GM03348 (cell line): ENCODE data around the gene ATAD3B.

Experiments
- DNase-seq: peaks from one replicate; pipeline ENCODE4 v3.0.0; 2012; ENCODE audit warnings: low spot score

The ATAD3B gene

DNA sequence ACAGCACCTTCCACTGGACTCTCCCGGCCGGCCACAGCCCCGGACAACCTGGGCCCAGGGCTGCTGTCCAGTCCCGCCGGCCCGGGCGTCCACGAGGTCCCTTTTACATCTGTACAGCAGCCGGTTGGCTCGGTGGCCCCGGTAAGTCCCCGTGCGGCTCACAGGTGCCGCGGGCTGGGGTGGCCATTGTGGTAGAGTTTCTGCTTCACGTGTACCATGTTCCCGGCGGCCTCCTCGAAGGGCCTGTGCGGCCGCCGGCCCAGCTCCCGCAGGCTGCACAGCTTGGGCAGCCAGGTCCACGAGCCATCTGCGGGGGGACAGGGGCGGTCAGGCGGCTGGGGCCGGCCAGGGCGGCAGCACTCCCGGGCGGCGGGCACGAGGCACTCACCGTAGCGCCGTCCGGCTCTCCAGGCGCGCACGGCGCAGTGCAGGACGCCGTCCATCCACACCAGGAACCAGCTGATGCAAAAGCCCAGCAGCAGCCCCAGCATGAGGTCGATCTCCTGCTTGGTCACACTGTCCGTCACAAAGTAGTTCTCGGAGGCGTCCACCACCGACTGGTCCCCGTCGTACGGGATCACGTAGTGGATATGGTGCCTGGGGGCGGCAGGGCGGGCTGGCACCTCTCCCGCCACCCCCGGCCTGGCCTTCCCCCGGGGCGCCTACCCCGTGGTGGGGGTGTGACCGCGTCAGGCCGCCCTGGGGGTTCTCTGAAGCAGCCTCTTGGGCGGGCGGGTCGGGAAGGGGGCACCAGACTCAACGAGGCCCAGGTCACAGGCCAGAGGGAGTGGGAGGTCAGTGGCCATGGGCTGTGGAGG is 63.8 kb downstream of the ATAD3B start:
- no peak for DNase-seq

DNA sequence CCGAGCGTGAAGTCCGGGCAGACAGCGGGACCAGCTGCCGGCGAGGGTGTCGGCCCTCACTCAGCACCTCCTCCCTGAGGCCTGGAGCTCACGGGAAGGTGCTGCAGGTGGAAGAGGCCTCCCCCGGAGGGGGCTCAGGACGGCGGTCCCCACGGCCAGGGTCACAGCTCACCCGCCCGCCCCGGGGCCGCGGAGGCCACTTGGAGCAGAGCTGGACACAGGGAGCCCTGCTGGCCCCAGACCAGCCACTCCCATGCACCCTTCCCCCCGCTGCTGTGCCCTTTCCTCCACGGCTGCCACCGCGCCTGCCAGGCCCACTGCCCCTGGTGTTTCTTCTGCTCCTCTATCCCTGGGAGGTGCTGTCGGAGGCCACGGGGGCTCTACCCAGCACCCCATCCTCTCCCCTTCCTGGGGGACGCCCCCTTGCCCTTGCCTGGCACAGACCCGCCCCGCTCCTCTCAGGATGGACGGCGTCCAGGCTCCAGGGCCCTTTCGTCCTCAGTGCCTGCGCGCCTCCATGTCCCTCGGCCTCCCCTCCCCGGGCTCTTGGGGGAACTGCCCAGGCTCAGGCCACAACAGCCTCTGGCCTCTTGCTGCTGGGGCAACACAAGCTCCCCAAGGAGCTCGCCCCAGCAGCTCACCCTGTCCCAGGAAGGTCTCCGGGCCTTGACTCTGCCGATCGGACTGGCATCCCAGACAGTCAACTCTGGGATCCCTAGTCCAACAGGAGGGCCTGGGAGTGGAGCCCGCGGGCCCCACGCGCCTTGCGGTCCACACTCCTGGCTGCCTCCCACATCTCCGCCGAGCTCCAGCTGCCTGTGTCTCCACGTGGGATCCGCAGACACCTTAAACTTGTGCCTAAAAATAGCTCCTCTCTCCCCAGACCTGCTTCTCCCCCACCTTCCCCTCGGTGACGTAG is 64.7 kb downstream of the ATAD3B start:
- no peak for DNase-seq

DNA sequence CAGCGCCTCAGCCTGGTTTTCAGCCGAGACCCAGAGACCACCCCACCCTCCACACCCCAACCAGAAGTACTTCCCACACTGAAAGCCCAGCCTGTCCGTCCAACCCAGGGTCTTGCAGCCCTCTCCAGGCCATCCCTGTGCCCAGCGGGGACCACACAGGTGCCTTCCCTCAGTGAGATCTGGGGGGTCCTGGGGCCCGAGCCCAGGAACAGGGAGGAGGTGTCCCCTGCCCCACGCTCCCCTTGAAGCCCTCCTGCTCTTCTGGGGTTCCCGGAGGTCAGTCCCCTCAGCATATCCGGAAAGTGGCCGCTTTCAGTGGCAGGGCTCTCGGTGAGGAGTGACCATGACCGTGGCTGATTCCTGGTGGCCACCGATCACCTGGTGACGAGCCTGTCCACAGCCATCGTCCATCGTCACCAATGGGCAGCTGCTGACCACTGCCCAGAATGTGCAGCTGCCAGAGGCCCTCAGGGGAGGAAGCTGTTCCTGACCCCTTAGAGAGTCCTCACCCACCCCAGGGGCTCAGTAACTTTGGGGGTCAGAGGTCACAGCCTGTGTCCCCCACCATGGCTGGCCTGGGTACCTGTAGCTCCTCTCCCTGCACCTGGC is 65.5 kb downstream of the ATAD3B start:
- DNase-seq, result no peak

DNA sequence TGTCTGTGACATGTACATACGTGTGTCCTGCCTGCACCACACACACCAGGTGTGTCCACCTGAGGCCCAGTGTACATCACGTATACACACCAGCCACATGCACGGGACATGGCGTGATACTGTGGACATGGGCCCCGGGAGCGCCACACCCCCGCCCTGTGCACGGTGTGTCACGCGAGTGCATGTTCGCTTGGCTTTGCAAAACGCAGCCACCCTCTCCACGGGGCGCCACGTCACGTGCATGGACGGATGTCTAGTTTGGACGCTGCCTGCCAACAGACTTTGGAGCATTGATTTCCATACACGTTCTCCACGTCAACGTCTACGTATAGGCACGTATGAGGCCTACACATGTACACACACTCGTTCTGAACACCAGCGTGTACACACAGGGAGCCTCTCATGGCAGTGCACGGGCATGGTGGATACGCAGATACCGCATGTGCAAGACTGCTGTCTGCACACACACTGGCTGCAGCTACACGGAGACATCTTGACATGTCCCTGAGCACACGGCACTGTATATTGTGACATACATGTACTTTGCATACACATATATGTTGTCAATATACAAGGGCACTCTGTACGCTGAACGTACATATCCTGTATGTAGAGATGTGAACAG is 66.2 kb downstream of the ATAD3B start:
- DNase-seq, result no peak

DNA sequence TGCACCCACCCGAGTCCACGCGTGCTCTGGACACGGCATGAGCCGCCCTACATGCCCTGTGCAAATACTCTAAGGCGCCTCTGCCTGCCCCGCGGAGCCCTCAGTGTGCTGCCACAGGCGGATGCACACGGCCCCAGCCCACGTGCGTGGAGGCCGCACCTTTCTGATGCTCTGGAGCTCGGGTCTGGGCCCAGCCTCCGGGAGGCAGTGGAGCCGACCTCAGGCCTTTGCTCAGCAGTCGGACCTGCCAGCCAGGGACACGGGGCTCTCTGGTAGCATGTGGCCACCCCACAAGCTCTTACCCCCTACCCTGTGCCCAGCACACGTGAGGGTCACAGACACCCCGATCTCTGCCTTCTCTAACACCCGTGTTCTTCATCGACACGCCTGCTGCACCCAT is 66.8 kb downstream of the ATAD3B start:
- no peak for DNase-seq

DNA sequence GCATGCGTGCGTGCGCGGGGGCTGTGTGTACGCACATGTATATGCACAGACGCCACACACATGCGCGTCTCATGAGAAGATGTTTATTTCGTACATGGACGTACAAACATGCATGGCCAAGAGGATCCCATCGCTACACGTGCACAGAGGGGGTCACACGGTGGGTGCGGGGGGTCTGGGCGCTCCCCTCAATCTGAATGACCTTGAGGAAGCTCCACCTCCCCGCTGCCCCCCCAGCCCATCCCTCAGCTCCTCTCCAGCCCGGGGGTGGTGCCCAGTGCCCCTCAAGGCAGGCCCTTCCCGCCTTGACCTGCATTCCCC is 67.4 kb downstream of the ATAD3B start:
- no peak for DNase-seq

DNA sequence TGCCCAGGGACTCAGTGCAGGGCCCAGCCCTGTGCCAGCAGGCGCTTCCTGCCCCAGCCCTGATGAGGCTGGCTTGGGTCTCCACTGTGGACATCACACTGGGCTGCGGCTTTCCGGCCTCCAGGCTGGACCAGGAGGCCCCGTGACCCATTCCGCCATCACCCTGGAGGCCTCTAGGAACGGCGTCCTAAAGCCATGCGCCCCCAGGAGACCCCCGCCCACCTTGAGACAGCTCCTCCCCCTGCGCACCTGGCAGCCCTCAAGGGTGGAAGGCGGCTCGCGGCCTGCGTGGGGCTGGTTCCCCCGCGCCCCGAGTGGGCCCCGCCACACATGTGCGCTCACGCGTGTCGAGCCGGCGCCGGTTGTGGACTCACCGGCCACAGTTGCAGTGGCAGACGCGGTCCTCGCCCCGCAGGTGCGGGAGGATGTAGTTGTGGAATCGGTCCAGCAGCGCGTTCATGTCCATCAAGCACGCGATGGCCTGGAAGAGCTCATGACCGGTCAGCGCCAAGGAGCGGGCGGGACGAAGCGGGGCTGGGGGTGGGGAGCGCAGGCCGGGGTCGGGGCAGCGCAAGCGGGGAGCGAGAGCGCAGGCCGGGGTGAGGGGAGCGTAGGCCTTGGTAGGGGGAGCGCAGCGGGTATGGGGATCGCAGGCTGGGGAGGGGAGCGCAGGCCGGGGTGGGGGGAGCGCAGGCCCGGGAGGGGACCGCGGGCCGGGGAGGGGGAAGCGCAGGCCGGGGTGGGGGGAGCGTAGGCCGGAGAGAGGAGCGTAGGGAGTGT is 67.9 kb downstream of the ATAD3B start:
- peak; percentile 72 for DNase-seq

DNA sequence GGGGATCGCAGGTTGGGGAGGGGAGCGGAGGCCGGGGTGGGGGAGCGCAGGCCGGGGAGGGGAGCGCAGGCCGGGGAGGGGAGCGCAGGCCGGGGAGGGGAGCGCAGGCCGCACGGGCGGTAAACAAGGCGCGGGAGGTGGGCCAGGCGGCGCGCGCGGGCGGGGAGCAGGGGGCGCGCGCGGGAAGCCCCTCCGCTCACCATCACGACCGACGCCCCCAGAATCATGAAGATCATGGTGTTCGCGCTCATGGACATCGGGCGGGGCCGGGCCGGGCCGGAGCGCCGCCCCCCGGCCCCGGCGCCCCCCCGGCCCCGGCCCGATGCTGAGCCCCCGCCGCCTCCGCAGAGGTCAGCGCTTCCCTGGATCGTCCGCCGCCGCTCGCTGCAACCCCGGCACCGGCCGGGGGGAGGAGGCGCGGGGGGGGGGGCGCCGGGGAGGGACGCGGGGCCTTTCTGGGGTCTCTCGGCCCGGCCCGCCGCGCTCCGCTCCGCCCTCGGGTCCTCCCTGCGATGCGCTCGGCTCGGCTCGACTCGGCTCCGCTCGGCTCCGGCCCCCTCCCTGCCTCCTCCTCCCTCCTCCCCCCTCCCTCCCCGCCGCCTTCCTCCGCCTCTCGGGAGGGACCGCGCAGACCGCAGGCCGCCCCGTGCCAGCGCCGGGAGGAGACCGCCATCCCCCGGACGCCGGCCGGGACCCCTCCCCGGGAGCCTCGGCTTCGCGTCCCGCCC is 68.7 kb downstream of the ATAD3B start, which contains the start of gene TMEM240:
Gene TMEM240 (minus strand): TSS at position 535 of the 728 bp plus-strand sequence. CDS start 278 bp downstream, at position 257.
- DNase-seq, result peak; percentile 96

DNA sequence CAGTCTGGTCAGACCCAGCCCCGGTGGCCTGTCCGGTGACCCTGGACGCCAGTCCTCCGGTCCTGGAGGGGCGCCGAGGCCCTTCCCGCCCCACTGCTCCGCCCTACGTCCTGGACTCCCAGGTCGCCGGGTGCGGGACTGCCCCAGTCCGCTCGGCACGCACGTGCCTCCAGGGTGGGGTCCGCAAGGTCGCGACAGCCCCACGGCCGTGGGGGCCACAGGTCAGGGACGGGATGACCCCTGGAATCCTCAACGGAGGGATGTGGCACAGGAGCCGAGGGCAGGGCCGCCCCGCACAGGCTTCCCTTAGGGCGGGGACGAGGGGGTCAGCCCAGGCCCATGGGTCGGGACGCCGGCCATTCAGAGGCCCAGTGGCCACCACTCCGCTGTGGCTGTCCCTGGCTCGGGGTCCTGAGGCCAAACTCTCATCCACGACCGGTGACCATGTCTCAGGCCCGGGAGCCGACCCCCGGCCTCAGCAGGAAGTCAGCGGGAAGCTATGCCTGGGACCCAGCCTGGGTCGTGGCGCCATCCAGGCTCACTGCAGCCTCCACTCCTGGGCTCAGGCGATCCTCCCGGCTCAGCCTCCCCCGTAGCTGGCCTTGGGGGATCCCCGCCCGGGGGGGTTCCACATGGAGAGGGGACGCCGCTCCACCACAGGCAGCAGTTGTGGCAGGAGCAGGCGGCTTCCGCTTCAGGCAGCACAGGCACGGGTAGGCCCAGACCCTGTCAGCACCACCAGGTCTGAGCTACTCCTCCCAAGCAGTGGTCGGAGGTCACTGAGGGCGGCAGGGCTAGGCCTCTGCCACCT is 69.5 kb downstream of the ATAD3B start:
- DNase-seq, result no peak

DNA sequence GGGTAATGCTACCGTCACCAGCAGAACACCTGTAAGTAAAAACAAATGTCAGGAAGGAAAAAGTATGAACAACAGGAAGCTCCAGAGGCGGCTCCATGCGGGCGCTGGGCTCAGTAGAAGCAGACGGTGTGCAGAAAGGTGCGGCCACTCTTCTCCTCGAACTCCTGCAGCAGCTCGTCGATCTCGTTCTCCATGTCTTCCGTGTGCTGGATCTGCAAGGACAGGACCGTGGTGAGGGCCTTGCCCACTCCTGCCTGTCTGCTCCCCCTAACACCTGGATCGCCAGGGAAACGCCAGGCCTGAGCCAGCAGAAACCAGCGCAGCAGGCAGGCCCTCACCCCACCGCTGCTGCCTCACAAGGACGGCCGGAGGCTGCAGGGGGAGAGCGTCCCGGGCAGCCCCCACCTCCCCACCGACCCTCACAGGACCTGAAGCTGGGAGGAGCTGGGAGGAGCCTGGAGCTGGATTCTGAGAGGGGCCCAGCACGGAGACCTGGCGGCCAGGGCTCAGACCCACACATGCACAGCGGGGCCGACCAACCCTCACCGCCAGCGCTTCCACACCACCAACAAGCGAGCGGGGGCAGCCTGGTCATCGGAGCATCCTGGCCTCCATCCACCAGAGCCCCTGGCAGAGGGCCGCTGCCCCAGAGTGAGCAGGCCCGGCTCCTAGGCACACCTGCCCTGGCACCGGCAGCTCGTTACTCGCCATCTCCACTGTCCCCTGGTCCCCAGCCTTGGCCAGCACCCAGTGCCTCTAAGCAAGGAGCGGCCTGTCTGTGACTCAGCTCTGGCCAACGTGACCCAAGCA is 70.6 kb downstream of the ATAD3B start:
- no peak for DNase-seq

DNA sequence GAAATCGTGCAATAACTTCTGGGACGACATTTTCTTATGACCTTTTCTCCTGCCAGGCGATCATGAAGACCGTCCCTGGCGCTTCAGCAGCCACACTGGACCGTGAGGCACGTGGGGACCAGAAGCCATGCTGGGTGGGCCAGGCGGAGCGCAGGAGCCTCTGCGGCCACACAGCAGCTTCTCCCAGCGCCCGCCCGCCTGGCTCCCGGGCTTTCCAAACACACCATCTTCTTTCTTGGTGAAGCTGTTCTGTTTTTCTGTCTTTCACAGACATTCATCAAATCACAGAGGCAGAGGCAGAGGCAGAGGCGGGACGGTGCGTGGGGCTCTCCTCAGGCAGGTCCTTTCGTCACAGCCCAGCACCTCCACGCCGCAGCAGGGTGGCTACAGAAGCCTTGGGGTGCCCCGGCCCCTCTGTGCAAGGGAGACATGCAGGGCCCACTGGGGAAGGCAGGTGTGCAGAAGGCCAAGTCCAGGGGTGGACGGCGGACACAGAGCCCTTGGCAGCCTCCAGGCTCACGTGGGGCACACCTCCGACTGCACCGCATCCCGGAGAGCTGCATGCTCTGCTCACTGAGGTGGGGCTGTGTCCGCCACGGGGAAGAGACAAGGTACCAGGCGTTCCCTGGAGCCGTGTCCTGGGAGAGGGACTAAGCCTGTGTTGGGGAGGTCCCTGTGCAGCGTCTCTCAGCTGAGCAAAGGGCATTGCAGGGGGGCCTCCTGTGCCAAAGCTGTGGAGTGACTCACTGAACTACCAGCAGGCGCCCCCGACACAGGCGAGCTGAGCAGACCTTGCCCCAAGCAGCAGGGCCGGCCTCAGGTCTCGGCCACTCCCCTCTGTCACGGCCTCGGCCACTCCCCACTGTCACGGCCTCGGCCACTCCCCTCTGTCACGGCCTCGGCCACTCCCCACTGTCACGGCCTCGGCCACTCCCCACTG is 71.5 kb downstream of the ATAD3B start:
- no peak for DNase-seq

DNA sequence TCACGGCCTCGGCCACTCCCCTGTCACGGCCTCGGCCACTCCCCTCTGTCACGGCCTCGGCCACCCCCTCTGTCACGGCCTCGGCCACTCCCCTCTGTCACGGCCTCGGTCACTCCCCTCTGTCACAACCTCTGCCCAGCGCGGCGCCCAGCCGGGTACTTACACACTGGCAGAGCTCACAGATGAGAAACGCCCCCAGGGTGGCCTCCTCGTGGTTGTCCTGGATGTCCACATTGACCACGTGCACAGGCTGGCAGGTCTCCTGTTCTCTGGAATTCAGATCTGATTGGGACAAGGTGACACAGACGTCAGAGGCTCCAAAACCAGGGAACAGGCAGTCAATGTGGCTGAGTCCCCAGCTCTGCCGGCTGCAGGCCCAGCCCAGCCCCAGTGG is 72.1 kb downstream of the ATAD3B start:
- DNase-seq, result no peak

DNA sequence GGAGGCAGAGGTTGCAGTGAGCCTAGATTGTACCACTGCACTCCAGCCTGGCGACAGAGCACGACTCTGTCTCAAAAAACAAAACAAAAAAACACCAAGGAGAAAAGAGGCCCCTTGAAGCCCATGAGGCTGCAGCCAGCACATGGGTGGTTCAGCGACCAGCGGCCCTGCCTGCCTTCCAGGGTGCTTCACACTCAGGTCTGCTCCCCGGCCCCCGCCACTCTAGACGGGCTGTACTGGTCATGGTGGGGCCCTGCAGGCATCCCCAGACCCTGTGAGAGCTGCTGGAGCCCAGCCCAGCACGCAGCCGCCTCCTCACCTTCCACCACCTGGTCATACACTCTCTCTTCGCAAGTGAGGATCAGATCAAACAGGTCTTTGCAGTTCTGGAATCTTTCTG is 73.0 kb downstream of the ATAD3B start:
- no peak for DNase-seq
